Left renal cortex interstitium (tissue), 4 donors: ENCODE measurements around the gene NFATC2IP. TPM values are rescaled to one million over a fixed set of nuclear protein-coding genes. Genes with fewer than 3 reads are reported as not detected.
"Not testable (repeated sequence)": the region's sequence is repeated elsewhere in the genome, so short reads cannot be mapped to it uniquely, and the experiment has no call there.

Experiments used
- DNase-seq, 4 donors: peaks; one replicate each; pipeline ENCODE4 v3.0.0-alpha.2; 2013; ENCODE audit warnings: low read depth in 4 of 4, low spot score in 2 of 4, missing footprints in 1 of 4
- polyA plus RNA-seq, 4 donors: library from polyadenylated mRNA; unstranded; fragments of 120-200 nt; gene quantifications; one replicate each; pipeline ENCODE4 v1.2.1, GENCODE V29; 2013; ENCODE audit not compliant: insufficient read length in 4 of 4

NFATC2IP gene
- polyA plus RNA-seq, 4 donors = 23.4 to 86.7 (median 46.6) TPM

- DNase-seq = no peak
These were observed 39.8 kb downstream of the NFATC2IP start for GRCh38 chr16:28990375-28991040.

GRCh38 chr16:28991687-28992086, 41.0 kb downstream of the NFATC2IP start:
- DNase-seq = no peak

- no peak for DNase-seq
These were observed 41.8 kb downstream of the NFATC2IP start for GRCh38 chr16:28992496-28992895.

GRCh38 chr16:28998837-28999236, 48.1 kb downstream of the NFATC2IP start:
- DNase-seq = no peak

GRCh38 chr16:28999577-28999976, 48.8 kb downstream of the NFATC2IP start:
- DNase-seq = no peak

- no peak for DNase-seq
These were observed 49.3 kb downstream of the NFATC2IP start for GRCh38 chr16:29000019-29000418.

- not testable (repeated sequence) for DNase-seq
These were observed 53.9 kb downstream of the NFATC2IP start for GRCh38 chr16:29004496-29005139.

- DNase-seq = no peak
These were observed 57.2 kb downstream of the NFATC2IP start for GRCh38 chr16:29007730-29008593.

GRCh38 chr16:29009050-29009837, 58.5 kb downstream of the NFATC2IP start:
- DNase-seq = no peak

- no peak for DNase-seq
These were observed 59.1 kb downstream of the NFATC2IP start for GRCh38 chr16:29009838-29010166.

- no peak for DNase-seq
These were observed 60.4 kb downstream of the NFATC2IP start for GRCh38 chr16:29011112-29011511.

- no peak for DNase-seq
These were observed 61.1 kb downstream of the NFATC2IP start for GRCh38 chr16:29011851-29012250.

- DNase-seq = no peak
These were observed 62.3 kb downstream of the NFATC2IP start for GRCh38 chr16:29012913-29013553.

GRCh38 chr16:29014561-29015069, 63.9 kb downstream of the NFATC2IP start:
- no peak for DNase-seq

Other genes with a start within 250 kb of the NFATC2IP start
- 100 to 1,000 TPM; 417 to 684 (median 546) TPM for gene EIF3C, start 239.5 kb upstream of the NFATC2IP start, polyA plus RNA-seq
- gene NPIPB9, start 199.2 kb upstream of the NFATC2IP start, polyA plus RNA-seq = 1 to 10 TPM; 1.3 to 3.6 (median 2.3) TPM
- 100 to 1,000 TPM in 2 of 4 donors, 10 to 100 TPM in 2; 66.8 to 171 (median 122) TPM for gene ATXN2L, start 127.9 kb upstream of the NFATC2IP start, polyA plus RNA-seq
- 100 to 1,000 TPM; 193 to 231 (median 219) TPM for gene TUFM, start 104.6 kb upstream of the NFATC2IP start, polyA plus RNA-seq
- gene SH2B1, start 87.1 kb upstream of the NFATC2IP start, polyA plus RNA-seq = 10 to 100 TPM; 47.1 to 97.5 (median 75.1) TPM
- gene ATP2A1, start 72.4 kb upstream of the NFATC2IP start, polyA plus RNA-seq = 1 to 10 TPM; 2.6 to 8.1 (median 4.7) TPM
- gene RABEP2, start 25.7 kb upstream of the NFATC2IP start, polyA plus RNA-seq = 10 to 100 TPM; 16.2 to 32.5 (median 28.7) TPM
- 1 to 10 TPM; 2.9 to 5.8 (median 4.4) TPM for gene CD19, start 19.0 kb upstream of the NFATC2IP start, polyA plus RNA-seq
- 10 to 100 TPM; 35.9 to 61.4 (median 49.9) TPM for gene SPNS1, start 23.8 kb downstream of the NFATC2IP start, polyA plus RNA-seq
- 10 to 100 TPM in 2 of 4 donors, 1 to 10 TPM in 2; 4.1 to 11.1 (median 7.7) TPM for gene LAT, start 34.1 kb downstream of the NFATC2IP start, polyA plus RNA-seq